ENCODE data around the gene NR5A1. TPM values are rescaled to one million over a fixed set of nuclear protein-coding genes. Genes with fewer than 3 reads are reported as not detected.

NR5A1 gene
- total RNA-seq, 1 donor from 2014 or later = not detected

DNA sequence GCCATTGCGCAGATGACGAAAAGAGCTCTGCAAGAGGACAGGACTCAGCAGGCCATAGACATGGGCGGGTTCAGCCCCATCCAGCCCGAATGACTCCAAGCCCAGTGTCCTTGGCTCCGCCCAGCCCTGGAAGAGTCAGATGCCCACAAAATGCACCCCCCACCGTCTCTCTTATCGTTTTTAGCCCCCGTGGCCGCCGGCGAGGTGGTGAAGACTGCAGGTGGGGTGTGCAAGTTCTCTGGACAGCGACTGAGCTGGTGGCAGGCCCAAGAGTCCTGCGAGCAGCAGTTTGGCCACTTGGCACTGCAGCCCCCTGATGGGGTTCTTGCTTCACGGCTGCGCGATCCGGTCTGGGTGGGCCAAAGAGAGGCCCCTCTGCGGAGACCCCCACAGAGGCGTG lies 54.9 kb downstream of the NR5A1 start:
- TF ChIP-seq, protein P1, sequence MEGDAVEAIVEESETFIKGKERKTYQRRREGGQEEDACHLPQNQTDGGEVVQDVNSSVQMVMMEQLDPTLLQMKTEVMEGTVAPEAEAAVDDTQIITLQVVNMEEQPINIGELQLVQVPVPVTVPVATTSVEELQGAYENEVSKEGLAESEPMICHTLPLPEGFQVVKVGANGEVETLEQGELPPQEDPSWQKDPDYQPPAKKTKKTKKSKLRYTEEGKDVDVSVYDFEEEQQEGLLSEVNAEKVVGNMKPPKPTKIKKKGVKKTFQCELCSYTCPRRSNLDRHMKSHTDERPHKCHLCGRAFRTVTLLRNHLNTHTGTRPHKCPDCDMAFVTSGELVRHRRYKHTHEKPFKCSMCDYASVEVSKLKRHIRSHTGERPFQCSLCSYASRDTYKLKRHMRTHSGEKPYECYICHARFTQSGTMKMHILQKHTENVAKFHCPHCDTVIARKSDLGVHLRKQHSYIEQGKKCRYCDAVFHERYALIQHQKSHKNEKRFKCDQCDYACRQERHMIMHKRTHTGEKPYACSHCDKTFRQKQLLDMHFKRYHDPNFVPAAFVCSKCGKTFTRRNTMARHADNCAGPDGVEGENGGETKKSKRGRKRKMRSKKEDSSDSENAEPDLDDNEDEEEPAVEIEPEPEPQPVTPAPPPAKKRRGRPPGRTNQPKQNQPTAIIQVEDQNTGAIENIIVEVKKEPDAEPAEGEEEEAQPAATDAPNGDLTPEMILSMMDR (IDR thresholded peaks at IDR 0.05) = no peak
- Histone ChIP-seq H3K36me3 (no peaks in the 10 kb centered on the region), H3K27ac (no peak overlapping the region), H3K27me3 (peaks cover 52% of the 10 kb centered on the region), H3K4me1 (no peaks in the 10 kb centered on the region), H3K9me3 (no peaks in the 10 kb centered on the region), H3K4me3 (no peak overlapping the region)
- ATAC-seq = no peak
- intact Hi-C loops (cut with DNase I) = no loop called here
- peak; percentile 56 for DNase-seq

- Histone ChIP-seq H3K4me3 (no peak overlapping the region), H3K27ac (no peak overlapping the region), H3K4me1 (no peaks in the 10 kb centered on the region), H3K9me3 (no peaks in the 10 kb centered on the region), H3K27me3 (peaks cover 56% of the 10 kb centered on the region), H3K36me3 (no peaks in the 10 kb centered on the region)
- DNase-seq (peak; percentile 42), ATAC-seq (no peak)
- TF ChIP-seq, protein P1 (IDR thresholded peaks at IDR 0.05) = no peak
- intact Hi-C loops (cut with DNase I) = no loop called here
Observed at GRCh38 chr9:124450931-124451661, 56.1 kb downstream of the NR5A1 start.

- TF ChIP-seq, protein P1 (IDR thresholded peaks at IDR 0.05) = no peak
- Histone ChIP-seq H3K27ac (no peak within 1 kb of the TSS), H3K27me3 (peaks cover 56% of the 10 kb centered on the region), H3K4me1 (no peaks in the 10 kb centered on the region), H3K36me3 (no peaks in the 10 kb centered on the region), H3K4me3 (no peak within 1 kb of the TSS), H3K9me3 (no peaks in the 10 kb centered on the region)
- intact Hi-C loops (cut with DNase I) = no loop called here
- ATAC-seq (no peak), DNase-seq (peak; percentile 59)
Observed at GRCh38 chr9:124450241-124450924, 56.8 kb downstream of the NR5A1 start, which contains the start of gene ADGRD2. Gene ADGRD2, plus strand, starts transcription at chr9:124450451. Its CDS starts 1,216 bp downstream, at chr9:124451667.

GRCh38 chr9:124449381-124450151 lies 57.6 kb downstream of the NR5A1 start:
- no peaks in the 10 kb centered on the region for H3K4me1 ChIP-seq
- intact Hi-C loops (cut with DNase I) = no loop called here
- peaks cover 56% of the 10 kb centered on the region for H3K27me3 ChIP-seq
- no peaks in the 10 kb centered on the region for H3K9me3 ChIP-seq
- no peaks in the 10 kb centered on the region for H3K36me3 ChIP-seq
- H3K27ac ChIP-seq = no peak overlapping the region
- no peak for ATAC-seq
- DNase-seq = peak; percentile 30
- TF ChIP-seq, protein P1 (IDR thresholded peaks at IDR 0.05) = no peak
- H3K4me3 ChIP-seq = no peak overlapping the region

DNA sequence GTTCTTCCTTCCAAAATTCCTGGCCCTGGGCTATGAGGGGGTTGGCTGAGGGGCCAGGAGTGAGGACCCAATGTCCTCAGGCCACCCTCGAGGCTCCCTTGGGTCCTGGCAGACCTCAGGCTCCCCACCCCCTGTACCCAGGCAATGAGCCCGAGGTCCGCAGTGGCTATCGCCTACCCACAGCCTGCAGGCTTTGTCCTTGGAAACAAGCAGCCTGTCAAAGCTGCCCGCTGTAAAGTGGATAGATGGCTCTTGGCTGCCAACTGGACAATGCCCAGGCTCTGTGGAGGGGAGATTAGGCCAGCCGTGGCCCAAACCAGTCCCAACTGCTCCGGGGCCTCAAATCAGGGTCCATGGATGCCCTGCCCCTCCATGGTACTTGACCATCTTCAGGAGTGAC lies 59.2 kb downstream of the NR5A1 start:
- ATAC-seq = no peak
- no peaks in the 10 kb centered on the region for H3K36me3 ChIP-seq
- H3K27ac ChIP-seq = no peak overlapping the region
- H3K4me1 ChIP-seq = no peaks in the 10 kb centered on the region
- H3K9me3 ChIP-seq = no peaks in the 10 kb centered on the region
- peaks cover 40% of the 10 kb centered on the region for H3K27me3 ChIP-seq
- TF ChIP-seq, protein P1 (IDR thresholded peaks at IDR 0.05) = no peak
- intact Hi-C loops (cut with DNase I) = no loop called here
- peak; percentile 47 for DNase-seq
- no peak overlapping the region for H3K4me3 ChIP-seq
